Fibroblast of lung (primary cell): ENCODE results near the gene KLHL20.

Source experiments
- CTCF ChIP-seq, 2 donors: IDR thresholded peaks in 1 of 2; conservative IDR thresholded peaks in 1 of 2; 1 replicate in 1 of 2; 2 replicates in 1 of 2; pipeline ENCODE4 v1.5.1; 2011 to 2012; ENCODE audit warnings: low read length in 2 of 2, control low read depth in 1 of 2, inconsistent platforms in 1 of 2, low read depth in 1 of 2, mild to moderate bottlenecking in 1 of 2
- EZH2 ChIP-seq: IDR thresholded peaks from 2 replicates; pipeline ENCODE4 v1.5.1; 2012; ENCODE audit warnings: low read length, control low read depth, mild to moderate bottlenecking; ENCODE audit errors: missing control alignments

GRCh38 chr1:173666646-173667045 lies 48.1 kb upstream of the KLHL20 start:
- no peak for TF ChIP-seq CTCF (conservative IDR thresholded peaks at IDR 0.05 in 1 of 2, IDR thresholded peaks at IDR 0.05 in 1 of 2; ENCODE audit: low read depth in 1 of 2, low read length in 2 of 2)
- no peak for TF ChIP-seq EZH2
